HEK293 (cell line): ENCODE data around the gene ATP13A2.

ENCODE experiments used
- BCL11B ChIP-seq: fragments of 450-650 bp; formaldehyde crosslinking; IDR thresholded peaks from 2 replicates; pipeline ENCODE4 v1.5.1; 2016; ENCODE audit warnings: low read depth, missing biosample characterization, missing genetic modification characterization
- BCL6B ChIP-seq: fragments of 450-650 bp; formaldehyde crosslinking; IDR thresholded peaks from 2 replicates; pipeline ENCODE4 v1.5.1; 2017; ENCODE audit warnings: missing biosample characterization, missing genetic modification characterization
- FEZF1 ChIP-seq: fragments of 450-650 bp; formaldehyde crosslinking; IDR thresholded peaks from 2 replicates; pipeline ENCODE4 v1.5.1; 2016; ENCODE audit warnings: missing biosample characterization, missing genetic modification characterization
- GLI2 ChIP-seq: fragments of 450-650 bp; formaldehyde crosslinking; IDR thresholded peaks from 2 replicates; pipeline ENCODE4; 2017; ENCODE audit warnings: missing biosample characterization, missing genetic modification characterization, low read depth, borderline replicate concordance
- GLIS2 ChIP-seq: fragments of 450-650 bp; formaldehyde crosslinking; IDR thresholded peaks from 2 replicates; pipeline ENCODE4 v1.5.1; 2016; ENCODE audit warnings: missing biosample characterization, missing genetic modification characterization
- HOXA7 ChIP-seq: sonication (generic); formaldehyde crosslinking; IDR thresholded peaks from 2 replicates; pipeline ENCODE4 v1.8.1; 2022; ENCODE audit warnings: missing genetic modification reagents, borderline replicate concordance
- KLF16 ChIP-seq: fragments of 450-650 bp; formaldehyde crosslinking; IDR thresholded peaks from 2 replicates; pipeline ENCODE4 v1.5.1; 2017; ENCODE audit warnings: missing biosample characterization, missing genetic modification characterization
- OSR2 ChIP-seq: fragments of 450-650 bp; formaldehyde crosslinking; IDR thresholded peaks from 2 replicates; pipeline ENCODE4 v1.5.1; 2016; ENCODE audit warnings: missing biosample characterization, missing genetic modification characterization
- OVOL3 ChIP-seq: fragments of 450-650 bp; formaldehyde crosslinking; IDR thresholded peaks from 2 replicates; pipeline ENCODE4 v1.5.1; 2016; ENCODE audit warnings: missing biosample characterization, missing genetic modification characterization
- SP7 ChIP-seq: fragments of 450-650 bp; formaldehyde crosslinking; IDR thresholded peaks from 2 replicates; pipeline ENCODE4 v1.5.1; 2016; ENCODE audit warnings: missing biosample characterization, missing genetic modification characterization
- TRIM28 ChIP-seq: IDR thresholded peaks from 2 replicates; pipeline ENCODE4 v1.6.1; 2011; ENCODE audit warnings: low read length, control low read depth, borderline replicate concordance
- ZBTB10 ChIP-seq: fragments of 450-650 bp; formaldehyde crosslinking; IDR thresholded peaks from 2 replicates; pipeline ENCODE4 v1.5.1; 2016; ENCODE audit warnings: missing biosample characterization, missing genetic modification characterization
- ZNF121 ChIP-seq: fragments of 450-650 bp; formaldehyde crosslinking; IDR thresholded peaks from 2 replicates; pipeline ENCODE4 v1.5.1; 2016; ENCODE audit warnings: missing biosample characterization, missing genetic modification characterization
- ZNF335 ChIP-seq: fragments of 450-650 bp; formaldehyde crosslinking; conservative IDR thresholded peaks from 2 replicates; pipeline ENCODE4 v1.5.1; 2016; ENCODE audit warnings: missing biosample characterization, missing genetic modification characterization
- ZNF354C ChIP-seq: fragments of 450-650 bp; formaldehyde crosslinking; IDR thresholded peaks from 2 replicates; pipeline ENCODE4 v1.5.1; 2016; ENCODE audit warnings: missing biosample characterization, missing genetic modification characterization, low read depth, borderline replicate concordance
- ZNF394 ChIP-seq: fragments of 450-650 bp; formaldehyde crosslinking; IDR thresholded peaks from 2 replicates; pipeline ENCODE4 v1.5.1; 2016; ENCODE audit warnings: missing biosample characterization, missing genetic modification characterization, mild to moderate bottlenecking, moderate library complexity, borderline replicate concordance
- ZNF692 ChIP-seq: fragments of 450-650 bp; formaldehyde crosslinking; IDR thresholded peaks from 2 replicates; pipeline ENCODE4 v1.5.1; 2016; ENCODE audit warnings: missing biosample characterization, missing genetic modification characterization
- ZNF768 ChIP-seq: fragments of 450-650 bp; formaldehyde crosslinking; IDR thresholded peaks from 2 replicates; pipeline ENCODE4 v1.5.1; 2018; ENCODE audit warnings: missing biosample characterization, mild to moderate bottlenecking, missing genetic modification characterization
- ZNF843 ChIP-seq: fragments of 450-650 bp; formaldehyde crosslinking; IDR thresholded peaks from 2 replicates; pipeline ENCODE4 v1.5.1; 2016; ENCODE audit warnings: missing biosample characterization, missing genetic modification characterization
- ZXDB ChIP-seq: fragments of 450-650 bp; formaldehyde crosslinking; IDR thresholded peaks from 2 replicates; pipeline ENCODE4 v1.5.1; 2016; ENCODE audit warnings: missing biosample characterization, missing genetic modification characterization
- TF ChIP-seq, protein P1 (sequence below): fragments of 450-650 bp; formaldehyde crosslinking; IDR thresholded peaks from 2 replicates; pipeline ENCODE4 v1.5.1; 2016; ENCODE audit warnings: missing biosample characterization, missing genetic modification characterization, borderline replicate concordance
- TF ChIP-seq, protein P2 (sequence below): fragments of 450-650 bp; formaldehyde crosslinking; IDR thresholded peaks from 2 replicates; pipeline ENCODE4 v1.5.1; 2016; ENCODE audit warnings: missing biosample characterization, missing genetic modification characterization
- TF ChIP-seq, protein P3 (sequence below): fragments of 450-650 bp; formaldehyde crosslinking; optimal IDR thresholded peaks from 2 replicates; pipeline ENCODE3; 2016; ENCODE audit warnings: missing biosample characterization, mild to moderate bottlenecking, missing genetic modification characterization
- TF ChIP-seq, protein P4 (sequence below): fragments of 450-650 bp; formaldehyde crosslinking; IDR thresholded peaks from 2 replicates; pipeline ENCODE4 v1.5.1; 2016; ENCODE audit warnings: missing biosample characterization, missing genetic modification characterization
- TF ChIP-seq, protein P5 (sequence below): sonication (generic); formaldehyde crosslinking; IDR thresholded peaks from 2 replicates; pipeline ENCODE4 v1.8.1; 2022; ENCODE audit warnings: mild to moderate bottlenecking, moderate library complexity, missing genetic modification reagents

Gene ATP13A2

GRCh38 chr1:16967095-16967575, 44.6 kb downstream of the ATP13A2 start (continued):
- TF ChIP-seq, protein P1, sequence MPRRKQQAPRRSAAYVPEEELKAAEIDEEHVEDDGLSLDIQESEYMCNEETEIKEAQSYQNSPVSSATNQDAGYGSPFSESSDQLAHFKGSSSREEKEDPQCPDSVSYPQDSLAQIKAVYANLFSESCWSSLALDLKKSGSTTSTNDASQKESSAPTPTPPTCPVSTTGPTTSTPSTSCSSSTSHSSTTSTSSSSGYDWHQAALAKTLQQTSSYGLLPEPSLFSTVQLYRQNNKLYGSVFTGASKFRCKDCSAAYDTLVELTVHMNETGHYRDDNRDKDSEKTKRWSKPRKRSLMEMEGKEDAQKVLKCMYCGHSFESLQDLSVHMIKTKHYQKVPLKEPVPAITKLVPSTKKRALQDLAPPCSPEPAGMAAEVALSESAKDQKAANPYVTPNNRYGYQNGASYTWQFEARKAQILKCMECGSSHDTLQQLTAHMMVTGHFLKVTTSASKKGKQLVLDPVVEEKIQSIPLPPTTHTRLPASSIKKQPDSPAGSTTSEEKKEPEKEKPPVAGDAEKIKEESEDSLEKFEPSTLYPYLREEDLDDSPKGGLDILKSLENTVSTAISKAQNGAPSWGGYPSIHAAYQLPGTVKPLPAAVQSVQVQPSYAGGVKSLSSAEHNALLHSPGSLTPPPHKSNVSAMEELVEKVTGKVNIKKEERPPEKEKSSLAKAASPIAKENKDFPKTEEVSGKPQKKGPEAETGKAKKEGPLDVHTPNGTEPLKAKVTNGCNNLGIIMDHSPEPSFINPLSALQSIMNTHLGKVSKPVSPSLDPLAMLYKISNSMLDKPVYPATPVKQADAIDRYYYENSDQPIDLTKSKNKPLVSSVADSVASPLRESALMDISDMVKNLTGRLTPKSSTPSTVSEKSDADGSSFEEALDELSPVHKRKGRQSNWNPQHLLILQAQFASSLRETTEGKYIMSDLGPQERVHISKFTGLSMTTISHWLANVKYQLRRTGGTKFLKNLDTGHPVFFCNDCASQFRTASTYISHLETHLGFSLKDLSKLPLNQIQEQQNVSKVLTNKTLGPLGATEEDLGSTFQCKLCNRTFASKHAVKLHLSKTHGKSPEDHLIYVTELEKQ = no peak
- no peak for TF ChIP-seq BCL6B (tag by site-specific recombination)
- no peak for TF ChIP-seq BCL11B (tag by site-specific recombination)
- no peak for TF ChIP-seq GLI2 (tag by site-specific recombination)
- 0 out of 2 replicates have a peak, but pooled peaks have one; percentile 39 for TF ChIP-seq SP7 (tag by site-specific recombination)
- TF ChIP-seq, protein P2, sequence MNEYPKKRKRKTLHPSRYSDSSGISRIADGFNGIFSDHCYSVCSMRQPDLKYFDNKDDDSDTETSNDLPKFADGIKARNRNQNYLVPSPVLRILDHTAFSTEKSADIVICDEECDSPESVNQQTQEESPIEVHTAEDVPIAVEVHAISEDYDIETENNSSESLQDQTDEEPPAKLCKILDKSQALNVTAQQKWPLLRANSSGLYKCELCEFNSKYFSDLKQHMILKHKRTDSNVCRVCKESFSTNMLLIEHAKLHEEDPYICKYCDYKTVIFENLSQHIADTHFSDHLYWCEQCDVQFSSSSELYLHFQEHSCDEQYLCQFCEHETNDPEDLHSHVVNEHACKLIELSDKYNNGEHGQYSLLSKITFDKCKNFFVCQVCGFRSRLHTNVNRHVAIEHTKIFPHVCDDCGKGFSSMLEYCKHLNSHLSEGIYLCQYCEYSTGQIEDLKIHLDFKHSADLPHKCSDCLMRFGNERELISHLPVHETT (tag by site-specific recombination) = 0 out of 2 replicates have a peak, but pooled peaks have one; percentile 17
- TF ChIP-seq ZNF354C (tag by site-specific recombination) = no peak
- TF ChIP-seq ZXDB (tag by site-specific recombination) = peak; percentile 81
- 0 out of 2 replicates have a peak, but pooled peaks have one; percentile 23 for TF ChIP-seq FEZF1 (tag by site-specific recombination)
- peak; percentile 37; the same call in 1 of the 2 replicates for TF ChIP-seq ZNF394 (tag by site-specific recombination)
- TF ChIP-seq HOXA7 (CRISPR knock-in tag) = no peak
- no peak for TF ChIP-seq OSR2 (tag by site-specific recombination)
- TF ChIP-seq TRIM28 = no peak
- peak; percentile 84 for TF ChIP-seq ZNF692
- TF ChIP-seq ZNF121 (tag by site-specific recombination) = no peak
- TF ChIP-seq GLIS2 (tag by site-specific recombination) = peak; percentile 44
- TF ChIP-seq ZNF335 = peak; percentile 51; the same call in 1 of the 2 replicates
- TF ChIP-seq ZNF768 (tag by site-specific recombination) = no peak
- TF ChIP-seq, protein P3, sequence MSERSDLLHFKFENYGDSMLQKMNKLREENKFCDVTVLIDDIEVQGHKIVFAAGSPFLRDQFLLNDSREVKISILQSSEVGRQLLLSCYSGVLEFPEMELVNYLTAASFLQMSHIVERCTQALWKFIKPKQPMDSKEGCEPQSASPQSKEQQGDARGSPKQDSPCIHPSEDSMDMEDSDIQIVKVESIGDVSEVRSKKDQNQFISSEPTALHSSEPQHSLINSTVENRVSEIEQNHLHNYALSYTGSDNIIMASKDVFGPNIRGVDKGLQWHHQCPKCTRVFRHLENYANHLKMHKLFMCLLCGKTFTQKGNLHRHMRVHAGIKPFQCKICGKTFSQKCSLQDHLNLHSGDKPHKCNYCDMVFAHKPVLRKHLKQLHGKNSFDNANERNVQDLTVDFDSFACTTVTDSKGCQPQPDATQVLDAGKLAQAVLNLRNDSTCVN = no peak
- TF ChIP-seq, protein P4, sequence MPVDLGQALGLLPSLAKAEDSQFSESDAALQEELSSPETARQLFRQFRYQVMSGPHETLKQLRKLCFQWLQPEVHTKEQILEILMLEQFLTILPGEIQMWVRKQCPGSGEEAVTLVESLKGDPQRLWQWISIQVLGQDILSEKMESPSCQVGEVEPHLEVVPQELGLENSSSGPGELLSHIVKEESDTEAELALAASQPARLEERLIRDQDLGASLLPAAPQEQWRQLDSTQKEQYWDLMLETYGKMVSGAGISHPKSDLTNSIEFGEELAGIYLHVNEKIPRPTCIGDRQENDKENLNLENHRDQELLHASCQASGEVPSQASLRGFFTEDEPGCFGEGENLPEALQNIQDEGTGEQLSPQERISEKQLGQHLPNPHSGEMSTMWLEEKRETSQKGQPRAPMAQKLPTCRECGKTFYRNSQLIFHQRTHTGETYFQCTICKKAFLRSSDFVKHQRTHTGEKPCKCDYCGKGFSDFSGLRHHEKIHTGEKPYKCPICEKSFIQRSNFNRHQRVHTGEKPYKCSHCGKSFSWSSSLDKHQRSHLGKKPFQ = no peak
- TF ChIP-seq, protein P5, sequence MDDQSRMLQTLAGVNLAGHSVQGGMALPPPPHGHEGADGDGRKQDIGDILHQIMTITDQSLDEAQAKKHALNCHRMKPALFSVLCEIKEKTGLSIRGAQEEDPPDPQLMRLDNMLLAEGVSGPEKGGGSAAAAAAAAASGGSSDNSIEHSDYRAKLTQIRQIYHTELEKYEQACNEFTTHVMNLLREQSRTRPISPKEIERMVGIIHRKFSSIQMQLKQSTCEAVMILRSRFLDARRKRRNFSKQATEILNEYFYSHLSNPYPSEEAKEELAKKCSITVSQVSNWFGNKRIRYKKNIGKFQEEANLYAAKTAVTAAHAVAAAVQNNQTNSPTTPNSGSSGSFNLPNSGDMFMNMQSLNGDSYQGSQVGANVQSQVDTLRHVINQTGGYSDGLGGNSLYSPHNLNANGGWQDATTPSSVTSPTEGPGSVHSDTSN (CRISPR knock-in tag) = no peak
- TF ChIP-seq ZNF843 = no peak
- 0 out of 2 replicates have a peak, but pooled peaks have one; percentile 26 for TF ChIP-seq KLF16 (tag by site-specific recombination)
- TF ChIP-seq OVOL3 (tag by site-specific recombination) = no peak
- 0 out of 2 replicates have a peak, but pooled peaks have one; percentile 22 for TF ChIP-seq ZBTB10 (tag by site-specific recombination)
